IMR-90 (cell line): ENCODE results near the gene MRPL58. TPM values are rescaled to one million over a fixed set of nuclear protein-coding genes. Genes with fewer than 3 reads are reported as not detected.
A peak's percentile ranks its signal among the peaks of the same experiment; 100 is the strongest.

Experiments
- ATAC-seq: fragments of 200-7000 bp; cut with Tn5 transposase; 2 replicates; pipeline ENCODE4 v1.9.1; 2020; ENCODE audit warnings: low read depth, mild to moderate bottlenecking, moderate library complexity
- BruUV-seq: library from RNA; stranded (reverse); fragments of 400-500 nt; replicated peaks from 2 replicates; lab custom pipeline; 2021; lab: Mats Ljungman, UMichigan
- CTCF ChIA-PET: fragments of 300-600 bp; formaldehyde crosslinking; extraction: SDS; loops from one replicate; lab custom pipeline; 2021; ENCODE audit warnings: antibody characterized with exemption; lab: Yijun Ruan, JAX
- POLR2A ChIA-PET: fragments of 300-600 bp; sonication (Branson Sonifier 250); formaldehyde crosslinking; loops from one replicate; lab custom pipeline; 2022; ENCODE audit warnings: antibody characterized with exemption; ENCODE audit not compliant: unreplicated experiment; lab: Charles Lee
- DNase-seq: peaks from one replicate; pipeline ENCODE4 v3.0.0; 2013
- H2AFZ ChIP-seq: replicated peaks from 2 replicates; pipeline ENCODE3; 2013; ENCODE audit warnings: low read length, mild to moderate bottlenecking; ENCODE audit not compliant: poor library complexity
- H2AK5ac ChIP-seq: 2 replicates; pipeline ENCODE4 v1.6.1; 2013; ENCODE audit warnings: low read depth, low read length, inconsistent platforms
- H2AK9ac ChIP-seq: replicated peaks from 2 replicates; pipeline ENCODE3; 2013; ENCODE audit warnings: mild to moderate bottlenecking, low read depth, low read length, moderate library complexity; ENCODE audit not compliant: poor library complexity
- H2BK120ac ChIP-seq: 2 replicates; pipeline ENCODE4 v1.6.1; 2013; ENCODE audit warnings: low read depth, low read length, inconsistent platforms
- H2BK15ac ChIP-seq: 3 replicates; pipeline ENCODE4 v1.6.1; 2013; ENCODE audit warnings: low read depth, low read length, inconsistent platforms
- H2BK20ac ChIP-seq: 2 replicates; pipeline ENCODE4 v1.6.1; 2013; ENCODE audit warnings: low read depth, mild to moderate bottlenecking, inconsistent platforms, low read length, moderate library complexity
- H2BK5ac ChIP-seq: 2 replicates; pipeline ENCODE4 v1.6.1; 2013; ENCODE audit warnings: mild to moderate bottlenecking, low read depth, low read length, inconsistent platforms; ENCODE audit not compliant: poor library complexity, severe bottlenecking
- H3K14ac ChIP-seq: replicated peaks from 2 replicates; pipeline ENCODE4 v1.6.1; 2013; ENCODE audit warnings: low read depth, low read length, inconsistent platforms
- H3K18ac ChIP-seq: 2 replicates; pipeline ENCODE4 v1.6.1; 2013; ENCODE audit warnings: low read depth, low read length, control low read depth
- H3K23ac ChIP-seq: 2 replicates; pipeline ENCODE4 v1.6.1; 2013; ENCODE audit warnings: low read depth, low read length, inconsistent platforms
- H3K27ac ChIP-seq: 2 replicates; pipeline ENCODE4 v1.5.1; 2013; ENCODE audit warnings: mild to moderate bottlenecking, control low read depth, low read length; ENCODE audit not compliant: insufficient read depth
- H3K27me3 ChIP-seq: 2 replicates; pipeline ENCODE4 v1.6.1; 2013; ENCODE audit warnings: low read length; ENCODE audit not compliant: control insufficient read depth, insufficient read depth
- H3K36me3 ChIP-seq: 2 replicates; pipeline ENCODE4 v1.6.1; 2013; ENCODE audit warnings: low read length, mixed read lengths; ENCODE audit not compliant: control insufficient read depth, insufficient read depth
- H3K4ac ChIP-seq: 2 replicates; pipeline ENCODE4 v1.6.1; 2013; ENCODE audit warnings: low read depth, low read length, inconsistent platforms
- H3K4me1 ChIP-seq: 2 replicates; pipeline ENCODE4 v1.6.1; 2013; ENCODE audit warnings: low read length, mixed read lengths; ENCODE audit not compliant: control insufficient read depth, insufficient read depth
- H3K4me2 ChIP-seq: 2 replicates; pipeline ENCODE4 v1.6.1; 2013; ENCODE audit warnings: low read depth, mild to moderate bottlenecking, control low read depth, low read length, moderate library complexity
- H3K4me3 ChIP-seq: 2 replicates; pipeline ENCODE4 v1.5.1; 2013; ENCODE audit warnings: low read depth, mild to moderate bottlenecking, control low read depth, low read length, moderate library complexity; ENCODE audit not compliant: insufficient read depth
- H3K56ac ChIP-seq: 2 replicates; pipeline ENCODE4 v1.6.1; 2013; ENCODE audit warnings: low read length, inconsistent platforms; ENCODE audit not compliant: insufficient read depth; ENCODE audit errors: extremely low read depth
- H3K79me1 ChIP-seq, 2 experiments: 2 replicates each; pipeline ENCODE4 v1.6.1; 2013; ENCODE audit warnings: low read length in 2 of 2, inconsistent platforms in 1 of 2, low read depth in 1 of 2
- H3K9ac ChIP-seq: 2 replicates; pipeline ENCODE4 v1.6.1; 2013; ENCODE audit warnings: low read depth, low read length, control low read depth
- H3K9me1 ChIP-seq: 2 replicates; pipeline ENCODE4 v1.6.1; 2013; ENCODE audit warnings: low read length, inconsistent platforms; ENCODE audit not compliant: insufficient read depth
- H3K9me3 ChIP-seq: 2 replicates; pipeline ENCODE4 v1.6.1; 2013; ENCODE audit warnings: low read length; ENCODE audit not compliant: control insufficient read depth, insufficient read depth
- H4K20me1 ChIP-seq: 2 replicates; pipeline ENCODE4 v1.6.1; 2013; ENCODE audit warnings: low read length, inconsistent platforms; ENCODE audit not compliant: insufficient read depth
- H4K5ac ChIP-seq: 2 replicates; pipeline ENCODE4 v1.6.1; 2013; ENCODE audit warnings: mild to moderate bottlenecking, low read depth, low read length, control low read depth
- H4K8ac ChIP-seq, 2 experiments: 2 replicates each; pipeline ENCODE4 v1.6.1; 2013; ENCODE audit warnings: low read depth in 2 of 2, low read length in 2 of 2, control low read depth in 1 of 2, inconsistent platforms in 1 of 2
- H4K91ac ChIP-seq: 2 replicates; pipeline ENCODE4 v1.6.1; 2013; ENCODE audit warnings: low read depth, low read length, inconsistent platforms; ENCODE audit not compliant: insufficient read depth
- FOS ChIP-seq: fragments of 150-350 bp; IDR thresholded peaks from 2 replicates; pipeline ENCODE4 v1.6.1; 2016; ENCODE audit warnings: low read depth, low read length
- WGBS, 2 experiments: methylation state at CpG; one replicate each; pipeline versions ENCODE4 v1.1.5 to v1.1.7; 2013; ENCODE audit warnings: missing lambda C conversion rate in 2 of 2; ENCODE audit not compliant: insufficient read length in 1 of 2; ENCODE audit errors: extremely low coverage in 2 of 2; 5-methylcytosine and 5-hydroxymethylcytosine counted together
- dilution Hi-C: fragments of 300-500 bp; cut with HindIII; formaldehyde crosslinking; loops from one replicate; pipeline ENCODE4 v1.14.3; 2018; ENCODE audit warnings: low sequenced_read_pairs; ENCODE audit not compliant: unreplicated experiment
- in situ Hi-C: fragments of 300-500 bp; cut with MboI; formaldehyde crosslinking; loops from 3 replicates; pipeline ENCODE4 v1.14.3; 2019; ENCODE audit warnings: low sequenced_read_pairs, inconsistent platforms, mixed read lengths
- intact Hi-C: fragments of 100-400 bp; cut with micrococcal nuclease; formaldehyde crosslinking; loops from 2 replicates; pipeline ENCODE4 v1.10.0; 2022
- polyA plus RNA-seq, 3 experiments: library from polyadenylated mRNA; depleted of rRNA; stranded (reverse); fragments of >200 nt; gene quantifications; 2 replicates each; pipeline ENCODE4 v1.2.3, GENCODE V29; 2012; ENCODE audit warnings: low replicate concordance in 1 of 3
- total RNA-seq: library from RNA; depleted of rRNA; stranded (reverse); fragments of >200 nt; gene quantifications from 2 replicates; pipeline ENCODE4 v1.2.3, GENCODE V29; 2012

Gene MRPL58
- total and polyA plus RNA-seq, 2 of the 4 experiments (the other 2 are of a cell fraction): 42.5 to 53.0 TPM

DNA sequence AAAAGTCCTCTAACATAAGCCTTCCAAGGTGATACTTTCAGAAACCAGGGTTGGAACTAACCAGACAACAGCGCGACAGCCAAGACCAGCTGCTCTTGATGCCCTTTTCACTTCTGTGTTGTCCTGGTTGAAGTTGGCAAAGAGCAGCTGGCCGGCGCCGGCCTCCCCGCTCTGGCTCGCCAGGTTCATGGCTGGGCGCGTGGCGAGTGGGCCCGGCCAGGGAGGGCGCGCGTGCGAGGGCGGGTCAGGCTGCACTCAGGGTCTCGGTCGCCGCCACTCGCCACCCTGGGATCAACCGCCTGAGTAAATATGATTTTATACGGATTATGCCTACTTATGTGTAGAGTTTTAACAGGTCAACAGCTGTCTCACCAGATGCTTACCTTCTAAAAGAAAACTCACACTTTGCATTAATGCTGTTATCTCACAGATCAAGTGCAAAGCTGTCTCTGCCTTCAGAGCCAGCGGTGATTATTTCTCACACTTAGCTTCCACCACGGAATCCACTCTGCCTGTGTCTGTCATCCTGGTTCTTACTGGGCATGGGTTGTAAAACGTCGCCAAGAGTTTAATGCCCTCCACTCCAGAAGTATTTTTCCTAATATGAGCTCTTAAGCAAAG lies 48.1 kb downstream of the MRPL58 start:
- H3K4me3 ChIP-seq: no peak overlapping the region
- no peak for DNase-seq
- no peak overlapping the region for H2BK15ac ChIP-seq
- H4K91ac ChIP-seq: no peak overlapping the region
- intact Hi-C loops: loop anchor here (5.0 to 10.0 kb wide), 2 partner anchors 52 to 144 kb away; partner anchors contain the start of gene NUP85
- no peak overlapping the region for H3K4ac ChIP-seq
- H2AK9ac ChIP-seq: no peak overlapping the region
- WGBS, 2 experiments: 92% methylated on average over 2 of the region's 26 CpGs; no CpG with 5 or more reads in 1 of the 2 experiments
- in situ Hi-C loops: loop anchor here (10.0 to 25.0 kb wide), 2 partner anchors 144 to 352 kb away; partner anchors contain the start of genes GRB2 and NUP85
- TF ChIP-seq FOS: no peak
- H3K9me3 ChIP-seq: no peaks in the 10 kb centered on the region
- H3K4me2 ChIP-seq: no peak overlapping the region
- H3K56ac ChIP-seq: no peak overlapping the region
- no peak overlapping the region for H2AK5ac ChIP-seq
- peaks cover 6% of the 10 kb centered on the region; the same call in 1 of the 2 replicates for H3K4me1 ChIP-seq
- peaks cover 3 to 5% of the 10 kb centered on the region in 2 experiments; a peak in 3 of 4 replicates for H3K79me1 ChIP-seq
- H4K5ac ChIP-seq: no peak overlapping the region
- ChIA-PET CTCF (interaction anchor here (0.6 to 2.3 kb wide), 12 partner anchors 10 to 321 kb away, joined by 3 to 13 read pairs (median 4); no protein-coding TSS in a partner anchor), POLR2A (no interaction called here)
- no peak overlapping the region for H4K8ac ChIP-seq
- H3K9me1 ChIP-seq: 0 out of 2 replicates have a peak, but pooled peaks cover 3% of the 10 kb centered on the region
- H3K27me3 ChIP-seq: no peaks in the 10 kb centered on the region
- H3K36me3 ChIP-seq: peaks cover 50% of the 10 kb centered on the region
- ATAC-seq: no peak
- peak overlapping the region; percentile 31; the same call in 1 of the 2 replicates for H3K27ac ChIP-seq
- no peak overlapping the region for H3K9ac ChIP-seq
- H4K20me1 ChIP-seq: no peaks in the 10 kb centered on the region
- H3K18ac ChIP-seq: no peak overlapping the region
- BruUV-seq: no TSS peak
- H3K23ac ChIP-seq: no peak overlapping the region
- dilution Hi-C loops: no loop called here
- no peak overlapping the region for H2BK120ac ChIP-seq
- H2BK5ac ChIP-seq: no peak overlapping the region
- no peak overlapping the region for H2BK20ac ChIP-seq
- no peak overlapping the region for H3K14ac ChIP-seq
- no peak overlapping the region for H2AFZ ChIP-seq
